Neural progenitor cell (in vitro differentiated cells): ENCODE results near the gene TLE3. TPM values are rescaled to one million over a fixed set of nuclear protein-coding genes. Genes with fewer than 3 reads are reported as not detected.

Source experiments
- DNase-seq: peaks from one replicate; pipeline ENCODE4 v3.0.0-alpha.2; 2016; ENCODE audit warnings: low spot score
- H2AFZ ChIP-seq: fragments of 200-600 bp; sonication (generic); replicated peaks from 2 replicates; pipeline ENCODE4 v1.6.1; 2016; ENCODE audit warnings: antibody characterized with exemption
- H3F3A ChIP-seq: fragments of 200-600 bp; sonication (generic); 2 replicates; pipeline ENCODE4 v1.6.1; 2016; ENCODE audit warnings: antibody characterized with exemption, low read depth
- H3K27ac ChIP-seq: fragments of 200-600 bp; sonication (generic); 2 replicates; pipeline ENCODE4 v1.5.1; 2016; ENCODE audit warnings: mild to moderate bottlenecking
- H3K27me3 ChIP-seq: fragments of 200-600 bp; sonication (generic); 2 replicates; pipeline ENCODE4 v1.6.1; 2016; ENCODE audit warnings: mild to moderate bottlenecking, moderate library complexity
- H3K36me3 ChIP-seq: fragments of 200-600 bp; sonication (generic); 2 replicates; pipeline ENCODE4 v1.5.1; 2016
- H3K4me1 ChIP-seq: fragments of 200-600 bp; sonication (generic); 2 replicates; pipeline ENCODE4 v1.6.1; 2016; ENCODE audit warnings: mixed run types
- H3K4me2 ChIP-seq: fragments of 200-600 bp; sonication (generic); 2 replicates; pipeline ENCODE4 v1.6.1; 2016
- H3K4me3 ChIP-seq: fragments of 200-600 bp; sonication (generic); 2 replicates; pipeline ENCODE4 v1.5.1; 2016
- H3K79me2 ChIP-seq: fragments of 200-600 bp; sonication (generic); 2 replicates; pipeline ENCODE4 v1.6.1; 2016; ENCODE audit warnings: low read depth
- H3K9ac ChIP-seq: fragments of 200-600 bp; sonication (generic); 2 replicates; pipeline ENCODE4 v1.6.1; 2016
- H3K9me3 ChIP-seq: fragments of 200-600 bp; sonication (generic); 2 replicates; pipeline ENCODE4 v1.5.1; 2016; ENCODE audit warnings: low read depth
- H4K20me1 ChIP-seq: fragments of 200-600 bp; sonication (generic); 2 replicates; pipeline ENCODE4 v1.6.1; 2016; ENCODE audit warnings: low read depth
- H3K27ac Mint-ChIP-seq: 3 replicates; pipeline ENCODE4 v1.8.0; 2021; ENCODE audit warnings: mixed read lengths
- H3K27me3 Mint-ChIP-seq: 2 replicates; pipeline ENCODE4 v1.8.0; 2022; ENCODE audit warnings: low read depth, mild to moderate bottlenecking, inconsistent platforms, moderate library complexity, mixed read lengths; ENCODE audit not compliant: insufficient read depth
- H3K36me3 Mint-ChIP-seq: 3 replicates; pipeline ENCODE4 v1.8.0; 2021; ENCODE audit warnings: mixed read lengths
- H3K4me1 Mint-ChIP-seq: 3 replicates; pipeline ENCODE4 v1.8.0; 2021; ENCODE audit warnings: mixed read lengths
- H3K4me3 Mint-ChIP-seq: 3 replicates; pipeline ENCODE4 v1.8.0; 2021; ENCODE audit warnings: mild to moderate bottlenecking, moderate library complexity, mixed read lengths
- H3K9me3 Mint-ChIP-seq: 3 replicates; pipeline ENCODE4 v1.8.0; 2020; ENCODE audit warnings: mixed read lengths
- CTCF ChIP-seq: fragments of 200-600 bp; sonication (generic); IDR thresholded peaks from 2 replicates; pipeline ENCODE4 v1.5.1; 2017; ENCODE audit warnings: antibody characterized with exemption, mild to moderate bottlenecking
- EZH2 ChIP-seq: fragments of 200-600 bp; sonication (generic); IDR thresholded peaks from 2 replicates; pipeline ENCODE4 v1.6.1; 2017; ENCODE audit warnings: antibody characterized with exemption, mild to moderate bottlenecking, moderate library complexity
- EZH2phosphoT487 ChIP-seq: fragments of 200-600 bp; sonication (generic); IDR thresholded peaks from 2 replicates; pipeline ENCODE4 v1.6.1; 2017; ENCODE audit warnings: antibody characterized with exemption
- total RNA-seq: library from RNA; depleted of rRNA; stranded (reverse); fragments of >200 nt; gene quantifications from 2 replicates; pipeline ENCODE4 v1.2.3, GENCODE V29; 2015; ENCODE audit warnings: low replicate concordance

TLE3 gene
- total RNA-seq, 1 donor from 2014 or later = 22.1 TPM

DNA sequence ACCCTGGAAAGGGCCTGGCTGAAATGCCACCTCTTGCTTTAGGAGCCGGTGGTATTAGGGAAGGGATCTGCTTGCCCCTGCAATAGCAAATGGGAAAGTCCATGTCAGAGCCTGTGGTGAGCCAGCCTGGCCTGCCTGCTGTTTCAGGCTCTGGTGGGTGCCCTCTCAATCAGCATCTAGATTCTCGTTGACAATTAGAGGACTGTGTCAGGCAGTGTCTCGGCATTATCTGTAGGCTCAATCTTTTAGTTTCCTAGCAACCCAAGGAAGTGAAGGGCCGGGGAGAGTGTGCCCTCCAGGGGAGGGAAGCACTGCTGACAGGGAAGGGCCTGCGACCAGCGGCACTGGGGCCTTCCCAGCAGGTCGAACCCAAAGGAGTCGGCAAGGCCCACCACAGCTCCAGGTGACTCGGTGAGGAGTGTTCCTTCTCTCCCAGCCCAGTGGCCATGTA, 42.1 kb downstream of the TLE3 start:
- H2AFZ ChIP-seq = no peak overlapping the region
- H3K4me1 ChIP-seq = no peaks in the 10 kb centered on the region
- H3K36me3 ChIP-seq = no peaks in the 10 kb centered on the region
- DNase-seq = no peak
- H3K79me2 ChIP-seq = no peaks in the 10 kb centered on the region
- no peaks in the 10 kb centered on the region for H3K9me3 Mint-ChIP-seq
- no peak overlapping the region for H3K4me3 ChIP-seq
- H3K9ac ChIP-seq = no peak overlapping the region
- H4K20me1 ChIP-seq = peaks cover 5% of the 10 kb centered on the region
- H3K27me3 ChIP-seq = no peaks in the 10 kb centered on the region
- TF ChIP-seq EZH2phosphoT487 (no peak), CTCF (no peak), EZH2 (no peak)
- H3K4me3 Mint-ChIP-seq = peak overlapping the region; percentile 53
- H3K36me3 Mint-ChIP-seq = peaks cover 39% of the 10 kb centered on the region
- H3K4me1 Mint-ChIP-seq = peaks cover 10% of the 10 kb centered on the region
- no peak overlapping the region for H3K27ac Mint-ChIP-seq
- no peak overlapping the region for H3K27ac ChIP-seq
- H3K27me3 Mint-ChIP-seq = peaks cover 10% of the 10 kb centered on the region
- no peak overlapping the region for H3K4me2 ChIP-seq
- no peaks in the 10 kb centered on the region for H3K9me3 ChIP-seq
- H3F3A ChIP-seq = no peaks in the 10 kb centered on the region

DNA sequence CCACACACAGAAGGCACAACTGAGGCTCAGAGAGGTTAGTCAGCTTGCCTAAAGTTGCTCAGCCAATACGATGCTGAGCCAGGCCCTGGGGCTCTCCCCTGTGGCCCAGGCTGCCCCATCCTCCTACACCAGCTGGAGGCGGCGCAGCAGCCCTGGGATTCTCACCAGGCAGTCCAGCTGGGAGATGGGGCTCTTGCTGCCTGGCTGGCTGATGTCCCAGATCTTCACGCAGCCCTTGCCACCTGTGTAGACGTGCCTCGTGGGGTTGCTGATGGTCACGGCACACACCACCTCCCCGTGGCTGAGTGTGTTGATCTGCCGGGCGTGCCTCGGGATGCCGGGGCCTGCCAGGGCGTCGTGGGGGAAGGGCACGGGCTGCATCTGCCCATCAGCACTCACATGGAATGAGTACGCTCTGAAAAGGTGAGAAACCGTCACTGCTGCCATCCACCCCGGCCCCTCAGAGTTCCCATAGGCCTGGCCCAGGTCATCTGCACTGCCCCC, 42.8 kb downstream of the TLE3 start:
- Histone ChIP-seq H3K4me1 (no peaks in the 10 kb centered on the region), H3K27ac (no peak overlapping the region), H3K9ac (no peak overlapping the region), H3K4me2 (no peak overlapping the region), H3K36me3 (no peaks in the 10 kb centered on the region), H2AFZ (no peak overlapping the region), H4K20me1 (peaks cover 5% of the 10 kb centered on the region), H3K79me2 (no peaks in the 10 kb centered on the region), H3K9me3 (no peaks in the 10 kb centered on the region), H3K4me3 (no peak overlapping the region), H3K27me3 (no peaks in the 10 kb centered on the region), H3F3A (no peaks in the 10 kb centered on the region)
- Mint-ChIP-seq H3K27ac (no peak overlapping the region), H3K4me1 (peaks cover 14% of the 10 kb centered on the region), H3K4me3 (no peak overlapping the region), H3K36me3 (peaks cover 43% of the 10 kb centered on the region), H3K9me3 (no peaks in the 10 kb centered on the region), H3K27me3 (peaks cover 8% of the 10 kb centered on the region)
- no peak for DNase-seq
- TF ChIP-seq CTCF (no peak), EZH2phosphoT487 (no peak), EZH2 (no peak)

GRCh38 chr15:70054366-70054765, 43.4 kb downstream of the TLE3 start:
- no peaks in the 10 kb centered on the region for H3K4me1 ChIP-seq
- no peak overlapping the region for H3K4me2 ChIP-seq
- H3K9ac ChIP-seq = no peak overlapping the region
- Mint-ChIP-seq H3K27me3 (peaks cover 5% of the 10 kb centered on the region), H3K4me3 (no peak overlapping the region), H3K36me3 (peaks cover 41% of the 10 kb centered on the region), H3K27ac (no peak overlapping the region), H3K4me1 (peaks cover 14% of the 10 kb centered on the region), H3K9me3 (no peaks in the 10 kb centered on the region)
- no peaks in the 10 kb centered on the region for H3K36me3 ChIP-seq
- no peak for TF ChIP-seq EZH2
- no peak for TF ChIP-seq CTCF
- TF ChIP-seq EZH2phosphoT487 = no peak
- no peak overlapping the region for H3K27ac ChIP-seq
- H3K27me3 ChIP-seq = no peaks in the 10 kb centered on the region
- no peaks in the 10 kb centered on the region for H3F3A ChIP-seq
- H4K20me1 ChIP-seq = peaks cover 8% of the 10 kb centered on the region
- no peak overlapping the region for H2AFZ ChIP-seq
- no peaks in the 10 kb centered on the region for H3K9me3 ChIP-seq
- no peak overlapping the region for H3K4me3 ChIP-seq
- no peak for DNase-seq
- no peaks in the 10 kb centered on the region for H3K79me2 ChIP-seq
